Smooth muscle cell (in vitro differentiated cells): ENCODE results near the gene HOXA4. TPM values are rescaled to one million over a fixed set of nuclear protein-coding genes. Genes with fewer than 3 reads are reported as not detected.

Experiments used
- DNase-seq: peaks from one replicate; lab custom pipeline; 2025; ENCODE audit not compliant: unreplicated experiment; lab: John Stamatoyannopoulos, UW
- H2AFZ ChIP-seq: fragments of 200-600 bp; sonication (generic); 2 replicates; pipeline ENCODE4 v1.6.0; 2016; ENCODE audit warnings: antibody characterized with exemption, low read depth, mild to moderate bottlenecking
- H3F3A ChIP-seq: fragments of 200-600 bp; sonication (generic); 2 replicates; pipeline ENCODE4 v1.6.0; 2017; ENCODE audit warnings: antibody characterized with exemption, low read depth
- H3K27ac ChIP-seq: fragments of 200-600 bp; sonication (generic); 2 replicates; pipeline ENCODE4 v1.5.1; 2016; ENCODE audit warnings: low read depth, mild to moderate bottlenecking
- H3K27me3 ChIP-seq: fragments of 200-600 bp; sonication (generic); 2 replicates; pipeline ENCODE4 v1.6.1; 2016; ENCODE audit warnings: low read depth, mild to moderate bottlenecking
- H3K36me3 ChIP-seq: fragments of 200-600 bp; sonication (generic); 2 replicates; pipeline ENCODE4 v1.5.1; 2016; ENCODE audit warnings: low read depth
- H3K4me1 ChIP-seq: fragments of 200-600 bp; sonication (generic); 2 replicates; pipeline ENCODE4 v1.5.1; 2016; ENCODE audit warnings: low read depth
- H3K4me2 ChIP-seq: fragments of 200-600 bp; sonication (generic); 2 replicates; pipeline ENCODE4 v1.6.0; 2016; ENCODE audit warnings: mild to moderate bottlenecking
- H3K4me3 ChIP-seq: fragments of 200-600 bp; sonication (generic); 2 replicates; pipeline ENCODE4 v1.5.1; 2016; ENCODE audit warnings: mild to moderate bottlenecking
- H3K79me2 ChIP-seq: fragments of 200-600 bp; sonication (generic); 2 replicates; pipeline ENCODE4 v1.6.0; 2016; ENCODE audit warnings: low read depth, mild to moderate bottlenecking
- H3K9ac ChIP-seq: fragments of 200-600 bp; sonication (generic); 2 replicates; pipeline ENCODE4 v1.6.0; 2016; ENCODE audit warnings: low read depth
- H3K9me3 ChIP-seq: fragments of 200-600 bp; sonication (generic); replicated peaks from 2 replicates; pipeline ENCODE4 v1.5.1; 2016; ENCODE audit warnings: low read depth
- H4K20me1 ChIP-seq: fragments of 200-600 bp; sonication (generic); 2 replicates; pipeline ENCODE4 v1.6.0; 2016; ENCODE audit warnings: low read depth
- WGBS: methylation state at CpG from one replicate; pipeline ENCODE4 v1.1.7; 2016; ENCODE audit warnings: low lambda C conversion rate; 5-methylcytosine and 5-hydroxymethylcytosine counted together
- polyA plus RNA-seq: library from polyadenylated mRNA; unstranded; fragments of >200 nt; fragmentation: Nextera tagmentation; extraction: Ambion mirVana; gene quantifications from 2 replicates; pipeline ENCODE4 v1.2.1, GENCODE V29; 2016
- total RNA-seq: library from RNA; depleted of rRNA; stranded (reverse); fragments of >200 nt; gene quantifications from 2 replicates; pipeline ENCODE4 v1.2.3, GENCODE V29; 2014
- TF ChIP-seq, protein P1 (sequence below): fragments of 200-600 bp; sonication (generic); IDR thresholded peaks from 2 replicates; pipeline ENCODE4 v1.5.1; 2017; ENCODE audit warnings: borderline replicate concordance, mild to moderate bottlenecking, antibody characterized with exemption; ENCODE audit not compliant: insufficient read depth, poor library complexity, severe bottlenecking

Gene HOXA4
- total and polyA plus RNA-seq, 2 experiments from 2014 or later = 0.22 TPM; not detected in 1

- no peaks in the 10 kb centered on the region for H3K9me3 ChIP-seq
- H3K4me1 ChIP-seq = peaks cover 7% of the 10 kb centered on the region
- no peak overlapping the region for H3K27ac ChIP-seq
- H3K4me2 ChIP-seq = no peak overlapping the region
- no peaks in the 10 kb centered on the region for H3F3A ChIP-seq
- peaks cover 100% of the 10 kb centered on the region for H3K27me3 ChIP-seq
- no peak for DNase-seq
- H3K9ac ChIP-seq = no peak overlapping the region
- H3K36me3 ChIP-seq = no peaks in the 10 kb centered on the region
- no peaks in the 10 kb centered on the region for H4K20me1 ChIP-seq
- TF ChIP-seq, protein P1, sequence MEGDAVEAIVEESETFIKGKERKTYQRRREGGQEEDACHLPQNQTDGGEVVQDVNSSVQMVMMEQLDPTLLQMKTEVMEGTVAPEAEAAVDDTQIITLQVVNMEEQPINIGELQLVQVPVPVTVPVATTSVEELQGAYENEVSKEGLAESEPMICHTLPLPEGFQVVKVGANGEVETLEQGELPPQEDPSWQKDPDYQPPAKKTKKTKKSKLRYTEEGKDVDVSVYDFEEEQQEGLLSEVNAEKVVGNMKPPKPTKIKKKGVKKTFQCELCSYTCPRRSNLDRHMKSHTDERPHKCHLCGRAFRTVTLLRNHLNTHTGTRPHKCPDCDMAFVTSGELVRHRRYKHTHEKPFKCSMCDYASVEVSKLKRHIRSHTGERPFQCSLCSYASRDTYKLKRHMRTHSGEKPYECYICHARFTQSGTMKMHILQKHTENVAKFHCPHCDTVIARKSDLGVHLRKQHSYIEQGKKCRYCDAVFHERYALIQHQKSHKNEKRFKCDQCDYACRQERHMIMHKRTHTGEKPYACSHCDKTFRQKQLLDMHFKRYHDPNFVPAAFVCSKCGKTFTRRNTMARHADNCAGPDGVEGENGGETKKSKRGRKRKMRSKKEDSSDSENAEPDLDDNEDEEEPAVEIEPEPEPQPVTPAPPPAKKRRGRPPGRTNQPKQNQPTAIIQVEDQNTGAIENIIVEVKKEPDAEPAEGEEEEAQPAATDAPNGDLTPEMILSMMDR = no peak
- H3K79me2 ChIP-seq = no peaks in the 10 kb centered on the region
- no peak overlapping the region for H3K4me3 ChIP-seq
- WGBS = 70% methylated on average over 44 of the region's 47 CpGs
- H2AFZ ChIP-seq = no peak overlapping the region
Measured at GRCh38 chr7:27145165-27145913, 14.8 kb upstream of the HOXA4 start.

- H3K4me2 ChIP-seq = no peak overlapping the region
- peaks cover 100% of the 10 kb centered on the region for H3K27me3 ChIP-seq
- H3K4me3 ChIP-seq = no peak overlapping the region
- DNase-seq = no peak
- TF ChIP-seq, protein P1 = no peak
- 26% methylated on average over 28 of the region's 31 CpGs for WGBS
- no peak overlapping the region for H2AFZ ChIP-seq
- no peaks in the 10 kb centered on the region for H3K79me2 ChIP-seq
- peaks cover 7% of the 10 kb centered on the region for H3K4me1 ChIP-seq
- H3K9me3 ChIP-seq = no peaks in the 10 kb centered on the region
- no peaks in the 10 kb centered on the region for H3F3A ChIP-seq
- no peak overlapping the region for H3K9ac ChIP-seq
- H3K27ac ChIP-seq = no peak overlapping the region
- H3K36me3 ChIP-seq = no peaks in the 10 kb centered on the region
- no peaks in the 10 kb centered on the region for H4K20me1 ChIP-seq
Measured at GRCh38 chr7:27144781-27145164, 14.2 kb upstream of the HOXA4 start.

- H3K4me1 ChIP-seq = peaks cover 7% of the 10 kb centered on the region
- no peaks in the 10 kb centered on the region for H3K79me2 ChIP-seq
- H3K9me3 ChIP-seq = no peaks in the 10 kb centered on the region
- H3F3A ChIP-seq = no peaks in the 10 kb centered on the region
- H3K36me3 ChIP-seq = no peaks in the 10 kb centered on the region
- H2AFZ ChIP-seq = no peak overlapping the region
- WGBS = 39% methylated on average over 40 of the region's 40 CpGs
- peak overlapping the region; percentile 54 for H3K4me3 ChIP-seq
- DNase-seq = no peak
- H3K9ac ChIP-seq = no peak overlapping the region
- TF ChIP-seq, protein P1 = no peak
- H3K4me2 ChIP-seq = peak overlapping the region; percentile 90
- peaks cover 100% of the 10 kb centered on the region for H3K27me3 ChIP-seq
- no peak overlapping the region for H3K27ac ChIP-seq
- no peaks in the 10 kb centered on the region for H4K20me1 ChIP-seq
Measured at GRCh38 chr7:27143950-27144780, 13.6 kb upstream of the HOXA4 start.
